Liver (tissue), 3 donors: ENCODE results near the gene HNRNPM.

ENCODE experiments used
- EGR1 ChIP-seq, 2 donors: IDR thresholded peaks; 2 replicates each; pipeline ENCODE4 v1.6.1; 2016 to 2018; ENCODE audit warnings: antibody characterized with exemption in 2 of 2, low read depth in 2 of 2
- JUND ChIP-seq, 2 donors: IDR thresholded peaks; 2 replicates each; pipeline ENCODE4 v1.6.1; 2016; ENCODE audit warnings: antibody characterized with exemption in 2 of 2
- NR2F2 ChIP-seq: IDR thresholded peaks from 2 replicates; pipeline ENCODE4 v1.6.1; 2016; ENCODE audit warnings: antibody characterized with exemption
- RXRA ChIP-seq, 2 donors: IDR thresholded peaks; 2 replicates each; pipeline ENCODE4 v1.6.1; 2017 to 2018; ENCODE audit warnings: antibody characterized with exemption in 2 of 2, mild to moderate bottlenecking in 1 of 2
- SP1 ChIP-seq: IDR thresholded peaks from 2 replicates; pipeline ENCODE4 v1.6.1; 2018; ENCODE audit warnings: antibody characterized with exemption, mild to moderate bottlenecking
- TAF1 ChIP-seq: conservative IDR thresholded peaks from 2 replicates; pipeline ENCODE4 v1.6.1; 2016; ENCODE audit warnings: antibody characterized with exemption, mild to moderate bottlenecking
- YY1 ChIP-seq: IDR thresholded peaks from 2 replicates; pipeline ENCODE4 v1.6.1; 2016; ENCODE audit warnings: antibody characterized with exemption, mild to moderate bottlenecking
- TF ChIP-seq, protein P1 (sequence below): fragments of 150-350 bp; IDR thresholded peaks from 2 replicates; pipeline ENCODE4 v1.5.1; 2017; ENCODE audit warnings: improper control_type of control experiment, low read depth, low read length; ENCODE audit not compliant: missing input control
- TF ChIP-seq, protein P2 (sequence below): IDR thresholded peaks from 2 replicates; pipeline ENCODE4 v1.6.1; 2016; ENCODE audit warnings: antibody characterized with exemption, mild to moderate bottlenecking
- TF ChIP-seq, protein P3 (sequence below): IDR thresholded peaks from 2 replicates; pipeline ENCODE4 v1.6.1; 2016; ENCODE audit warnings: antibody characterized with exemption
- donor health status: healthy.
- donor health status: healthy.

GRCh38 chr19:8487137-8487851 lies 42.5 kb downstream of the HNRNPM start:
- TF ChIP-seq, protein P1, sequence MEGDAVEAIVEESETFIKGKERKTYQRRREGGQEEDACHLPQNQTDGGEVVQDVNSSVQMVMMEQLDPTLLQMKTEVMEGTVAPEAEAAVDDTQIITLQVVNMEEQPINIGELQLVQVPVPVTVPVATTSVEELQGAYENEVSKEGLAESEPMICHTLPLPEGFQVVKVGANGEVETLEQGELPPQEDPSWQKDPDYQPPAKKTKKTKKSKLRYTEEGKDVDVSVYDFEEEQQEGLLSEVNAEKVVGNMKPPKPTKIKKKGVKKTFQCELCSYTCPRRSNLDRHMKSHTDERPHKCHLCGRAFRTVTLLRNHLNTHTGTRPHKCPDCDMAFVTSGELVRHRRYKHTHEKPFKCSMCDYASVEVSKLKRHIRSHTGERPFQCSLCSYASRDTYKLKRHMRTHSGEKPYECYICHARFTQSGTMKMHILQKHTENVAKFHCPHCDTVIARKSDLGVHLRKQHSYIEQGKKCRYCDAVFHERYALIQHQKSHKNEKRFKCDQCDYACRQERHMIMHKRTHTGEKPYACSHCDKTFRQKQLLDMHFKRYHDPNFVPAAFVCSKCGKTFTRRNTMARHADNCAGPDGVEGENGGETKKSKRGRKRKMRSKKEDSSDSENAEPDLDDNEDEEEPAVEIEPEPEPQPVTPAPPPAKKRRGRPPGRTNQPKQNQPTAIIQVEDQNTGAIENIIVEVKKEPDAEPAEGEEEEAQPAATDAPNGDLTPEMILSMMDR: no peak
- no peak for TF ChIP-seq JUND (IDR thresholded peaks at IDR 0.05)
- TF ChIP-seq, protein P2, sequence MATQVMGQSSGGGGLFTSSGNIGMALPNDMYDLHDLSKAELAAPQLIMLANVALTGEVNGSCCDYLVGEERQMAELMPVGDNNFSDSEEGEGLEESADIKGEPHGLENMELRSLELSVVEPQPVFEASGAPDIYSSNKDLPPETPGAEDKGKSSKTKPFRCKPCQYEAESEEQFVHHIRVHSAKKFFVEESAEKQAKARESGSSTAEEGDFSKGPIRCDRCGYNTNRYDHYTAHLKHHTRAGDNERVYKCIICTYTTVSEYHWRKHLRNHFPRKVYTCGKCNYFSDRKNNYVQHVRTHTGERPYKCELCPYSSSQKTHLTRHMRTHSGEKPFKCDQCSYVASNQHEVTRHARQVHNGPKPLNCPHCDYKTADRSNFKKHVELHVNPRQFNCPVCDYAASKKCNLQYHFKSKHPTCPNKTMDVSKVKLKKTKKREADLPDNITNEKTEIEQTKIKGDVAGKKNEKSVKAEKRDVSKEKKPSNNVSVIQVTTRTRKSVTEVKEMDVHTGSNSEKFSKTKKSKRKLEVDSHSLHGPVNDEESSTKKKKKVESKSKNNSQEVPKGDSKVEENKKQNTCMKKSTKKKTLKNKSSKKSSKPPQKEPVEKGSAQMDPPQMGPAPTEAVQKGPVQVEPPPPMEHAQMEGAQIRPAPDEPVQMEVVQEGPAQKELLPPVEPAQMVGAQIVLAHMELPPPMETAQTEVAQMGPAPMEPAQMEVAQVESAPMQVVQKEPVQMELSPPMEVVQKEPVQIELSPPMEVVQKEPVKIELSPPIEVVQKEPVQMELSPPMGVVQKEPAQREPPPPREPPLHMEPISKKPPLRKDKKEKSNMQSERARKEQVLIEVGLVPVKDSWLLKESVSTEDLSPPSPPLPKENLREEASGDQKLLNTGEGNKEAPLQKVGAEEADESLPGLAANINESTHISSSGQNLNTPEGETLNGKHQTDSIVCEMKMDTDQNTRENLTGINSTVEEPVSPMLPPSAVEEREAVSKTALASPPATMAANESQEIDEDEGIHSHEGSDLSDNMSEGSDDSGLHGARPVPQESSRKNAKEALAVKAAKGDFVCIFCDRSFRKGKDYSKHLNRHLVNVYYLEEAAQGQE: no peak
- TF ChIP-seq, protein P3, sequence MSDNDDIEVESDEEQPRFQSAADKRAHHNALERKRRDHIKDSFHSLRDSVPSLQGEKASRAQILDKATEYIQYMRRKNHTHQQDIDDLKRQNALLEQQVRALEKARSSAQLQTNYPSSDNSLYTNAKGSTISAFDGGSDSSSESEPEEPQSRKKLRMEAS: no peak
- TF ChIP-seq TAF1: no peak
- TF ChIP-seq NR2F2: no peak
- TF ChIP-seq EGR1 (IDR thresholded peaks at IDR 0.05; ENCODE audit: low read depth in 2 of 2): no peak
- TF ChIP-seq RXRA (IDR thresholded peaks at IDR 0.05): no peak
- TF ChIP-seq YY1: no peak
- TF ChIP-seq SP1: no peak
